ENCODE measurements around the gene ARL11. TPM values are rescaled to one million over a fixed set of nuclear protein-coding genes. Genes with fewer than 3 reads are reported as not detected.

The ARL11 gene
- total and polyA plus RNA-seq, 2 experiments from 2014 or later, result not detected

DNA sequence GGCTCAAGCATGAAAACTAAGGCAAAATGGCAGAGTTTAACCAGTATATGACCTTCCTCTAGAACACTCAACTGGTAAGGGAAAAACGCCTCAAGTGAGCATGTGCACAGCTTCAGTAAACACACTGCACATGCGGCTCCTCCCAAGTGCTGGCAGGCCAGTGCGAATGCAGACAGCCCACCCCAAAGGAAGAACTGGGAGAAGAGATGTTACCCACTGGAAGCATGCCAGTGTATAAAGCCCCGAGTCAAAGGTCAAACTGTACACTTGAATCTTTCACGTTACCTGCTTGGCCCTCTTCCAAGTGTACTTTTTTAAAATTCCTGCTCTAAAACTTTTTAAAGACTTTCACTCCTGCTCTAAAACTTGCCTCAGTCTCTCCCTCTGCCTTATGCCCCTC is 23.7 kb upstream of the ARL11 start:
- in situ Hi-C loops (cut with MboI), result loop anchor here (10.0 kb wide), 1 partner anchor 310 kb away; no protein-coding TSS in a partner anchor
- no peaks in the 10 kb centered on the region for H3K4me1 ChIP-seq (ENCODE audit: insufficient read depth)
- no peaks in the 10 kb centered on the region for H3K36me3 ChIP-seq (ENCODE audit: low read depth)
- DNase-seq, result no peak
- peak overlapping the region; percentile 60 for H2AFZ ChIP-seq
- H3F3A ChIP-seq (ENCODE audit: insufficient read depth), result no peaks in the 10 kb centered on the region
- no peaks in the 10 kb centered on the region for H3K9me3 ChIP-seq (ENCODE audit: low read depth)
- no peaks in the 10 kb centered on the region for H3K79me2 ChIP-seq (ENCODE audit: insufficient read depth)
- no peak overlapping the region for H3K4me2 ChIP-seq (ENCODE audit: unreplicated experiment)
- H3K9me2 ChIP-seq (ENCODE audit: insufficient read depth), result no peaks in the 10 kb centered on the region
- H3K9ac ChIP-seq, result no peak overlapping the region
- no peak overlapping the region for H3K27ac ChIP-seq
- TF ChIP-seq EZH2phosphoT487 (IDR thresholded peaks at IDR 0.05; ENCODE audit: insufficient read depth, low read depth), result no peak
- TF ChIP-seq EZH2 (IDR thresholded peaks at IDR 0.05; ENCODE audit: insufficient read depth, poor library complexity, severe bottlenecking), result no peak
- H3K27me3 ChIP-seq (replicated peaks; ENCODE audit: insufficient read depth), result no peaks in the 10 kb centered on the region
- 34% methylated on average over 5 of the region's 5 CpGs for WGBS, 2 experiments (ENCODE audit: low coverage in 1 of 2, low lambda C conversion rate in 2 of 2, missing lambda C conversion rate in 2 of 2)
- no peaks in the 10 kb centered on the region for H4K20me1 ChIP-seq (ENCODE audit: insufficient read depth)
- H3K4me3 ChIP-seq, result no peak overlapping the region

DNA sequence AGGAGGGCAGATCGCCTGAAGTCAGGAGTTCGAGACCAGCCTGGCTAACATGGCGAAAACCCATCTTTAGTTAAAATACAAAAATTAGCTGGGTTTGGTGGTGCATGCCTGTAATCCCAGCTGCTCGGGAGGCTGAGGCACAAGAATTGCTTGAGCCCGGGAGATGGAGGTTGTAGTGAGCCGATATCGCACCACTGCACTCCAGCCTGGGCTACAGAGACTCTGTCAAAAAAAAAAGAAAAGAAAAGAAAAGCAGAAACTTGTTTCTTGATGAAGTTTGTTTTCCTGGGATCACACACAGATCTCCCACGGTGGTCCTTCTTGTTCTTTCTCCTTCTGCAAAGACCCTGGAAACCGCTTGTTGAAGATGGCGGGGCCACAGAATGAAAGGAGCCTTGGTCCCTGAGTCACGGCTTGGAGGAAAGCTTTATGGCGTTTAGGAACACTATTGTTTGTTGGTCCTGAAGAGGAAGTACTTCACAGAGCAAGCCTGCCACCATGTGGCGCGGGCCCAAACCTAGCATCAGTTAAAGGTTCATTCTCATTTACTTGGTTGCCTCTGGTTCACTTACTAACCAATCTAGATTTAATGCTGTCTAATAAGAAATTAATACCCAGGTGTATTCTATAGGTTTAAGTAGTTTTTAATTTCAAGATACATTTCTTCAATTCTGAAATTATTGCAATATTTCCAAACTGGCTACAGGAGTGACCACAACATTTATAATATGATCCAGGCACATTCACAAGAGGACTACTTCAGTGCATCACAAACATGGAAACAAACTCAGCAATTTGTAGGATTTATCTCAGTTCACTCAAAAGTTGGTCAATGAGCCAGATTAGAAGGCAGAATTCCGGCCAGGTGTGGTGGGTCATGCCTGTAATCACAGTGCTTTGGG is 21.3 kb upstream of the ARL11 start:
- peak; percentile 95 for DNase-seq
- Histone ChIP-seq H3K9ac (peak overlapping the region; percentile 56), H3K9me3 (ENCODE audit: low read depth) (no peaks in the 10 kb centered on the region), H3K4me3 (peak overlapping the region; percentile 72), H4K20me1 (ENCODE audit: insufficient read depth) (no peaks in the 10 kb centered on the region), H3K4me1 (ENCODE audit: insufficient read depth) (no peaks in the 10 kb centered on the region), H3K27me3 (replicated peaks; ENCODE audit: insufficient read depth) (no peaks in the 10 kb centered on the region), H3K27ac (no peak overlapping the region), H2AFZ (peak overlapping the region; percentile 95), H3F3A (ENCODE audit: insufficient read depth) (no peaks in the 10 kb centered on the region), H3K4me2 (ENCODE audit: unreplicated experiment) (peak overlapping the region; percentile 62), H3K36me3 (ENCODE audit: low read depth) (no peaks in the 10 kb centered on the region), H3K9me2 (ENCODE audit: insufficient read depth) (no peaks in the 10 kb centered on the region), H3K79me2 (ENCODE audit: insufficient read depth) (no peaks in the 10 kb centered on the region)
- 20% methylated on average over 15 of the region's 15 CpGs for WGBS, 2 experiments (ENCODE audit: low coverage in 1 of 2, low lambda C conversion rate in 2 of 2, missing lambda C conversion rate in 2 of 2)
- TF ChIP-seq EZH2phosphoT487 (IDR thresholded peaks at IDR 0.05; ENCODE audit: insufficient read depth, low read depth), result no peak
- no peak for TF ChIP-seq EZH2 (IDR thresholded peaks at IDR 0.05; ENCODE audit: insufficient read depth, poor library complexity, severe bottlenecking)
- in situ Hi-C loops (cut with MboI), result loop anchor here (10.0 kb wide), 1 partner anchor 312 kb away; no protein-coding TSS in a partner anchor

- Histone ChIP-seq H3K36me3 (ENCODE audit: low read depth) (no peaks in the 10 kb centered on the region), H3K9me3 (ENCODE audit: low read depth) (no peaks in the 10 kb centered on the region), H3K27me3 (replicated peaks; ENCODE audit: insufficient read depth) (no peaks in the 10 kb centered on the region), H3K79me2 (ENCODE audit: insufficient read depth) (no peaks in the 10 kb centered on the region), H2AFZ (no peak overlapping the region), H3K4me2 (ENCODE audit: unreplicated experiment) (no peak overlapping the region), H3F3A (ENCODE audit: insufficient read depth) (no peaks in the 10 kb centered on the region), H4K20me1 (ENCODE audit: insufficient read depth) (no peaks in the 10 kb centered on the region), H3K27ac (no peak overlapping the region), H3K4me1 (ENCODE audit: insufficient read depth) (no peaks in the 10 kb centered on the region), H3K9me2 (ENCODE audit: insufficient read depth) (no peaks in the 10 kb centered on the region), H3K4me3 (no peak overlapping the region), H3K9ac (no peak overlapping the region)
- TF ChIP-seq EZH2 (IDR thresholded peaks at IDR 0.05; ENCODE audit: insufficient read depth, poor library complexity, severe bottlenecking) (no peak), EZH2phosphoT487 (IDR thresholded peaks at IDR 0.05; ENCODE audit: insufficient read depth, low read depth) (no peak)
- WGBS, 2 experiments (ENCODE audit: low coverage in 1 of 2, low lambda C conversion rate in 2 of 2, missing lambda C conversion rate in 2 of 2), result 58 to 60% methylated on average over 5 of the region's 5 CpGs
- DNase-seq, result no peak
- in situ Hi-C loops (cut with MboI), result loop anchor here (10.0 kb wide), 1 partner anchor 313 kb away; no protein-coding TSS in a partner anchor
Observed at GRCh38 chr13:49607761-49608160, 20.5 kb upstream of the ARL11 start.

- WGBS, 2 experiments (ENCODE audit: low coverage in 1 of 2, low lambda C conversion rate in 2 of 2, missing lambda C conversion rate in 2 of 2), result 79 to 84% methylated on average over 1 of the region's 1 CpG
- no peaks in the 10 kb centered on the region for H3F3A ChIP-seq (ENCODE audit: insufficient read depth)
- no peak overlapping the region for H3K4me3 ChIP-seq
- H3K36me3 ChIP-seq (ENCODE audit: low read depth), result no peaks in the 10 kb centered on the region
- H3K4me1 ChIP-seq (ENCODE audit: insufficient read depth), result no peaks in the 10 kb centered on the region
- H2AFZ ChIP-seq, result no peak overlapping the region
- no peak for TF ChIP-seq EZH2 (IDR thresholded peaks at IDR 0.05; ENCODE audit: insufficient read depth, poor library complexity, severe bottlenecking)
- TF ChIP-seq EZH2phosphoT487 (IDR thresholded peaks at IDR 0.05; ENCODE audit: insufficient read depth, low read depth), result no peak
- H3K79me2 ChIP-seq (ENCODE audit: insufficient read depth), result no peaks in the 10 kb centered on the region
- no peak overlapping the region for H3K27ac ChIP-seq
- H3K27me3 ChIP-seq (replicated peaks; ENCODE audit: insufficient read depth), result no peaks in the 10 kb centered on the region
- no peaks in the 10 kb centered on the region for H4K20me1 ChIP-seq (ENCODE audit: insufficient read depth)
- no peaks in the 10 kb centered on the region for H3K9me2 ChIP-seq (ENCODE audit: insufficient read depth)
- DNase-seq, result no peak
- in situ Hi-C loops (cut with MboI), result loop anchor here (10.0 kb wide), 1 partner anchor 314 kb away; no protein-coding TSS in a partner anchor
- H3K9ac ChIP-seq, result no peak overlapping the region
- no peak overlapping the region for H3K4me2 ChIP-seq (ENCODE audit: unreplicated experiment)
- H3K9me3 ChIP-seq (ENCODE audit: low read depth), result no peaks in the 10 kb centered on the region
Observed at GRCh38 chr13:49608651-49609331, 19.5 kb upstream of the ARL11 start.

Measured in GM23248 (cell line).